ENCODE data around the gene CAMLG.

DNA sequence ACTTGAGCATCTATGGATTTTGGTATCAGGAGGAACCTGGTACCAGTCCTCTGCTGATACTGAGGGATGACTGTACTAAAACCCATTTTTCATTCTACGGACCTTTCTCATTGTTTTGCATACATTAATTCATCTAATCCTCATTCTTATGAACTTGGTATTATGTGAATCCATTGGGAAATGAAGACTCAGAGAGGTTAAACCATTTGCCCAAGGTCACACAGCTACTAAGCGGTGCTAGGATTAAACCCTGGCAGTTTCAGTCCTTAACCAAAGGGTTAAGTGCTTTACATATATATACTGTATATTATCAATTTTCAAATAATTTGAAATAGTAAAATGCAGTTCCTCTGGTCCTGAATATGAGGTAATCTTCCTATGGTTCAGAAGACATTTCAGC lies 3.8 kb downstream of the CAMLG start:
- no peak for TF ChIP-seq RFX5 (IDR thresholded peaks at IDR 0.05; ENCODE audit: borderline replicate concordance, low read depth, low read length)
- TF ChIP-seq, protein P1, sequence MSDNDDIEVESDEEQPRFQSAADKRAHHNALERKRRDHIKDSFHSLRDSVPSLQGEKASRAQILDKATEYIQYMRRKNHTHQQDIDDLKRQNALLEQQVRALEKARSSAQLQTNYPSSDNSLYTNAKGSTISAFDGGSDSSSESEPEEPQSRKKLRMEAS (IDR thresholded peaks at IDR 0.05) = no peak
- TF ChIP-seq POLR2A (IDR thresholded peaks at IDR 0.05; ENCODE audit: control extremely low read depth in 1 of 2, low read depth in 2 of 2, low read length in 2 of 2) = no peak
- TF ChIP-seq, protein P2, sequence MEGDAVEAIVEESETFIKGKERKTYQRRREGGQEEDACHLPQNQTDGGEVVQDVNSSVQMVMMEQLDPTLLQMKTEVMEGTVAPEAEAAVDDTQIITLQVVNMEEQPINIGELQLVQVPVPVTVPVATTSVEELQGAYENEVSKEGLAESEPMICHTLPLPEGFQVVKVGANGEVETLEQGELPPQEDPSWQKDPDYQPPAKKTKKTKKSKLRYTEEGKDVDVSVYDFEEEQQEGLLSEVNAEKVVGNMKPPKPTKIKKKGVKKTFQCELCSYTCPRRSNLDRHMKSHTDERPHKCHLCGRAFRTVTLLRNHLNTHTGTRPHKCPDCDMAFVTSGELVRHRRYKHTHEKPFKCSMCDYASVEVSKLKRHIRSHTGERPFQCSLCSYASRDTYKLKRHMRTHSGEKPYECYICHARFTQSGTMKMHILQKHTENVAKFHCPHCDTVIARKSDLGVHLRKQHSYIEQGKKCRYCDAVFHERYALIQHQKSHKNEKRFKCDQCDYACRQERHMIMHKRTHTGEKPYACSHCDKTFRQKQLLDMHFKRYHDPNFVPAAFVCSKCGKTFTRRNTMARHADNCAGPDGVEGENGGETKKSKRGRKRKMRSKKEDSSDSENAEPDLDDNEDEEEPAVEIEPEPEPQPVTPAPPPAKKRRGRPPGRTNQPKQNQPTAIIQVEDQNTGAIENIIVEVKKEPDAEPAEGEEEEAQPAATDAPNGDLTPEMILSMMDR (IDR thresholded peaks at IDR 0.05; ENCODE audit: control extremely low read depth in 1 of 3, insufficient read depth in 1 of 3, low read depth in 1 of 3, low read length in 3 of 3) = no peak
- TF ChIP-seq EP300 (IDR thresholded peaks at IDR 0.05; ENCODE audit: borderline replicate concordance in 1 of 2, low read depth in 2 of 2, low read length in 2 of 2) = no peak
- no peak for TF ChIP-seq CHD1 (IDR thresholded peaks at IDR 0.05; ENCODE audit: low read depth, low read length)
- TF ChIP-seq TEAD4 (IDR thresholded peaks at IDR 0.05; ENCODE audit: low read depth, low read length) = no peak

All from H1 (cell line).